HepG2 (cell line): ENCODE measurements around the gene PRKCZ. TPM values are rescaled to one million over a fixed set of nuclear protein-coding genes. Genes with fewer than 3 reads are reported as not detected.
A peak's percentile ranks its signal among the peaks of the same experiment; 100 is the strongest.

Experiments
- ATAC-seq: fragments of 200-7000 bp; cut with Tn5 transposase; 3 replicates; pipeline ENCODE4 v1.9.1; 2020; ENCODE audit warnings: mild to moderate bottlenecking, moderate library complexity
- BruUV-seq: library from RNA; stranded (reverse); fragments of 400-500 nt; replicated peaks from 2 replicates; lab custom pipeline; 2021; lab: Mats Ljungman, UMichigan
- CTCF ChIA-PET: fragments of 300-600 bp; formaldehyde crosslinking; extraction: SDS; loops from one replicate; lab custom pipeline; 2021; ENCODE audit warnings: low total read pairs, inconsistent platforms, low intra/inter-chr PET ratio; lab: Yijun Ruan, JAX
- POLR2A ChIA-PET: fragments of 350-600 bp; sonication (Branson Sonifier 250); formaldehyde crosslinking; loops from one replicate; lab custom pipeline; 2020; ENCODE audit warnings: antibody characterized with exemption, inconsistent platforms; lab: Yijun Ruan, JAX
- DNase-seq: peaks from one replicate; pipeline ENCODE4 v3.0.0-alpha.2; 2015; ENCODE audit warnings: low spot score
- FAIRE-seq: peaks from 3 replicates; lab custom pipeline; 2011; peaks lifted over from hg19 to GRCh38; lab: Jason Lieb, UNC
- H2AFZ ChIP-seq: one replicate; pipeline ENCODE4 v1.6.1; 2011; ENCODE audit warnings: low read length, inconsistent platforms
- H3K27ac ChIP-seq: fragments of 300-600 bp; 3 replicates; pipeline ENCODE4 v1.8.0; 2011; ENCODE audit warnings: mixed run types, mild to moderate bottlenecking, mixed read lengths, low read length, inconsistent platforms; ENCODE audit not compliant: insufficient read depth; ENCODE audit errors: extremely low read length
- H3K27me3 ChIP-seq, 2 experiments: fragments of 200-600 bp in 1 of 2; 2 replicates in 1 of 2; 3 replicates in 1 of 2; pipeline versions ENCODE4 v1.6.0 to v1.8.0; 2011; ENCODE audit warnings: low read length in 2 of 2, mild to moderate bottlenecking in 2 of 2, moderate library complexity in 2 of 2, inconsistent platforms in 1 of 2; ENCODE audit not compliant: insufficient read depth in 2 of 2, control insufficient read depth in 1 of 2
- H3K36me3 ChIP-seq, 2 experiments: fragments of 200-600 bp in 1 of 2; replicated peaks in 1 of 2; 2 replicates in 1 of 2; 3 replicates in 1 of 2; pipeline versions ENCODE4 v1.5.1 to v1.8.0; 2011; ENCODE audit warnings: low read length in 2 of 2, inconsistent platforms in 1 of 2; ENCODE audit not compliant: insufficient read depth in 2 of 2, control insufficient read depth in 1 of 2
- H3K4me1 ChIP-seq: 2 replicates; pipeline ENCODE4 v1.5.1; 2012; ENCODE audit warnings: low read length, inconsistent platforms; ENCODE audit not compliant: insufficient read depth
- H3K4me2 ChIP-seq: 2 replicates; pipeline ENCODE4 v1.6.0; 2011; ENCODE audit warnings: low read depth, low read length, inconsistent platforms
- H3K4me3 ChIP-seq, 3 experiments: fragments of 200-600 bp in 1 of 3; sonication (generic), shearing (Covaris generic) in 1 of 3; replicated peaks in 1 of 3; 2 replicates each; pipeline ENCODE4 v1.5.1; 2011 to 2016; ENCODE audit warnings: low read length in 3 of 3, inconsistent platforms in 2 of 3, low read depth in 2 of 3, mild to moderate bottlenecking in 2 of 3, control low read depth in 1 of 3, mixed read lengths in 1 of 3; ENCODE audit not compliant: insufficient read depth in 1 of 3
- H3K79me2 ChIP-seq: one replicate; pipeline ENCODE4 v1.6.1; 2011; ENCODE audit warnings: low read length, inconsistent platforms; ENCODE audit not compliant: insufficient read depth
- H3K9ac ChIP-seq: 2 replicates; pipeline ENCODE4 v1.6.0; 2011; ENCODE audit warnings: mild to moderate bottlenecking, low read depth, low read length, inconsistent platforms; ENCODE audit not compliant: insufficient read depth
- H3K9me3 ChIP-seq: 2 replicates; pipeline ENCODE4 v1.5.1; 2012; ENCODE audit warnings: mild to moderate bottlenecking, low read length
- H4K20me1 ChIP-seq: 2 replicates; pipeline ENCODE4 v1.6.0; 2011; ENCODE audit warnings: inconsistent platforms, mild to moderate bottlenecking, low read length, moderate library complexity; ENCODE audit not compliant: insufficient read depth
- GMEB1 ChIP-seq: sonication (generic); formaldehyde crosslinking; IDR thresholded peaks from 2 replicates; pipeline ENCODE4 v1.5.1; 2020; ENCODE audit warnings: missing genetic modification reagents, mild to moderate bottlenecking, borderline replicate concordance
- HNRNPLL ChIP-seq: fragments of 200-400 bp; formaldehyde crosslinking; IDR thresholded peaks from 2 replicates; pipeline ENCODE4 v1.6.1; 2017; ENCODE audit warnings: mild to moderate bottlenecking, low read depth, low read length; ENCODE audit not compliant: poor library complexity, severe bottlenecking
- HOMEZ ChIP-seq: IDR thresholded peaks from 2 replicates; pipeline ENCODE4 v1.6.1; 2016; ENCODE audit warnings: low read depth
- PAF1 ChIP-seq: IDR thresholded peaks from 2 replicates; pipeline ENCODE4 v1.6.1; 2016; ENCODE audit warnings: missing genetic modification reagents, missing compliant biosample characterization
- ZNF431 ChIP-seq: sonication (generic); formaldehyde crosslinking; IDR thresholded peaks from 2 replicates; pipeline ENCODE4 v1.9.0; 2022; ENCODE audit warnings: missing genetic modification reagents, low read depth, mild to moderate bottlenecking, borderline replicate concordance
- WGBS: methylation state at CpG from one replicate; pipeline ENCODE4 v1.1.6; 2017; ENCODE audit warnings: low lambda C conversion rate; 5-methylcytosine and 5-hydroxymethylcytosine counted together
- in situ Hi-C: cut with HindIII; loops from 2 replicates; pipeline ENCODE4 v1.10.0; 2017; ENCODE audit warnings: low pct_unique_long_range_greater_than_20kb; ENCODE audit not compliant: extremely low pct_ligation_motif_present
- intact Hi-C: fragments of 100-400 bp; cut with micrococcal nuclease; formaldehyde crosslinking; loops from one replicate; pipeline ENCODE4 v1.10.0; 2022; ENCODE audit not compliant: unreplicated experiment
- polyA plus RNA-seq, 8 experiments: library from polyadenylated mRNA; depleted of rRNA in 3 of 8; stranded (reverse) in 7 of 8; unstranded in 1 of 8; fragments of >200 nt; fragmentation: Illumina TruSeq in 4 of 8; extraction: Trizol in 4 of 8; gene quantifications; 2 replicates each; pipeline versions ENCODE4 v1.2.1 to v1.2.3, GENCODE V29; 2011 to 2016; ENCODE audit warnings: low read depth in 4 of 8, missing spikeins in 1 of 8, mixed read lengths in 1 of 8; ENCODE audit not compliant: insufficient read depth in 1 of 8
- total RNA-seq, 5 experiments: library from RNA; depleted of rRNA; stranded (reverse); fragments of >200 nt; fragmentation: Illumina TruSeq; extraction: Trizol; gene quantifications; 2 replicates each; pipeline ENCODE4 v1.2.3, GENCODE V29; 2016; ENCODE audit warnings: low read depth in 1 of 5

Gene PRKCZ
- total and polyA plus RNA-seq, 2 of the 13 experiments (the other 11 are each of a cell fraction or from before 2014, with no cell fraction given) = 34.7 to 85.2 TPM

- 0 out of 2 replicates have a peak, but pooled peaks have one; percentile 26 for TF ChIP-seq HOMEZ (CRISPR knock-in tag)
- TF ChIP-seq GMEB1 = peak; percentile 47; the same call in 1 of the 2 replicates
- no peak for TF ChIP-seq ZNF431 (CRISPR knock-in tag)
Observed at GRCh38 chr1:2199042-2199810, 149.0 kb downstream of the PRKCZ start (continued).

- WGBS = 64% methylated on average over 12 of the region's 21 CpGs
- Histone ChIP-seq H3K79me2 (no peaks in the 10 kb centered on the region), H3K4me3 (no peak overlapping the region), H3K4me1 (peaks cover 84% of the 10 kb centered on the region), H3K27me3 (peaks cover 0 to 20% of the 10 kb centered on the region in 2 experiments; a peak in 4 of 5 replicates), H2AFZ (no peak overlapping the region), H3K27ac (no peak overlapping the region), H3K4me2 (peak overlapping the region; percentile 24), H3K9me3 (no peaks in the 10 kb centered on the region), H3K9ac (no peak overlapping the region)
- ATAC-seq (no peak), DNase-seq (no peak), FAIRE-seq (no peak)
- POLR2A ChIA-PET = interaction anchor here (1.0 to 1.5 kb wide), 2 partner anchors 8 to 26 kb away, joined by 3 to 8 read pairs; no protein-coding TSS in a partner anchor
- peak; percentile 16 for TF ChIP-seq HNRNPLL
- no peak for TF ChIP-seq PAF1 (CRISPR knock-in tag)
- TF ChIP-seq, all 625 proteins: peak for 1
- CTCF ChIA-PET = no interaction called here
- in situ Hi-C loops = no loop called here
- intact Hi-C loops = no loop called here
- Histone ChIP-seq H4K20me1 (no peaks in the 10 kb centered on the region), H3K36me3 (no peaks in the 10 kb centered on the region)
- BruUV-seq = no TSS peak
Observed at GRCh38 chr1:2200308-2200943, 150.2 kb downstream of the PRKCZ start.
